Fibroblast of lung (primary cell): ENCODE measurements around the gene ANO7. TPM values are rescaled to one million over a fixed set of nuclear protein-coding genes. Genes with fewer than 3 reads are reported as not detected.

Source experiments
- DNase-seq, 2 donors: peaks; one replicate each; pipeline versions ENCODE4 v3.0.0 to v3.0.0-alpha.2; 2010; ENCODE audit warnings: low read depth in 2 of 2
- H2AFZ ChIP-seq: 2 replicates; pipeline ENCODE4 v1.5.1; 2012; ENCODE audit warnings: low read length, control low read depth, inconsistent platforms
- H3K27ac ChIP-seq: 2 replicates; pipeline ENCODE4 v1.5.1; 2011; ENCODE audit warnings: low read length, control low read depth; ENCODE audit not compliant: insufficient read depth
- H3K27me3 ChIP-seq: 2 replicates; pipeline ENCODE4 v1.5.1; 2011; ENCODE audit warnings: mild to moderate bottlenecking, low read length; ENCODE audit not compliant: control insufficient read depth, insufficient read depth
- H3K36me3 ChIP-seq: 2 replicates; pipeline ENCODE4 v1.5.1; 2011; ENCODE audit warnings: low read length; ENCODE audit not compliant: control insufficient read depth, insufficient read depth
- H3K4me1 ChIP-seq: 2 replicates; pipeline ENCODE4 v1.5.1; 2011; ENCODE audit warnings: low read length; ENCODE audit not compliant: control insufficient read depth, insufficient read depth; ENCODE audit errors: extremely low read depth
- H3K4me2 ChIP-seq: 2 replicates; pipeline ENCODE4 v1.5.1; 2011; ENCODE audit warnings: low read length, control low read depth; ENCODE audit not compliant: insufficient read depth; ENCODE audit errors: extremely low read depth
- H3K4me3 ChIP-seq, 4 experiments: fragments of 200-600 bp in 1 of 4; sonication (generic) in 1 of 4; replicated peaks in 1 of 4; 2 replicates each; pipeline ENCODE4 v1.5.1; 2011 to 2016; ENCODE audit warnings: low read length in 4 of 4, low read depth in 3 of 4, mild to moderate bottlenecking in 3 of 4, control low read depth in 2 of 4, inconsistent platforms in 1 of 4, mixed read lengths in 1 of 4; ENCODE audit not compliant: insufficient read depth in 1 of 4; ENCODE audit errors: control extremely low read depth in 1 of 4
- H3K79me2 ChIP-seq: 2 replicates; pipeline ENCODE4 v1.5.1; 2012; ENCODE audit warnings: mild to moderate bottlenecking, low read length, inconsistent platforms; ENCODE audit not compliant: control insufficient read depth, insufficient read depth
- H3K9ac ChIP-seq: 2 replicates; pipeline ENCODE4 v1.5.1; 2011; ENCODE audit warnings: mild to moderate bottlenecking, low read length, control low read depth; ENCODE audit not compliant: insufficient read depth
- H3K9me3 ChIP-seq: 2 replicates; pipeline ENCODE4 v1.5.1; 2012; ENCODE audit warnings: low read depth, low read length; ENCODE audit not compliant: control insufficient read depth, insufficient read depth
- H4K20me1 ChIP-seq: 2 replicates; pipeline ENCODE4 v1.5.1; 2011; ENCODE audit warnings: low read length; ENCODE audit not compliant: control insufficient read depth, insufficient read depth; ENCODE audit errors: extremely low read depth
- EZH2 ChIP-seq: IDR thresholded peaks from 2 replicates; pipeline ENCODE4 v1.5.1; 2012; ENCODE audit warnings: low read length, control low read depth, mild to moderate bottlenecking; ENCODE audit errors: missing control alignments
- polyA plus RNA-seq, 2 donors: library from polyadenylated mRNA; depleted of rRNA in 1 of 2; stranded (reverse) in 1 of 2; unstranded in 1 of 2; fragments of >200 nt; gene quantifications; 2 replicates each; pipeline ENCODE4 v1.2.1, GENCODE V29; 2011 to 2012; ENCODE audit warnings: missing spikeins in 1 of 2
- total RNA-seq: library from RNA; depleted of rRNA; stranded (reverse); fragments of >200 nt; gene quantifications from 2 replicates; pipeline ENCODE4 v1.2.1, GENCODE V29; 2014
- TF ChIP-seq, protein P1 (sequence below), 2 donors: IDR thresholded peaks in 1 of 2; conservative IDR thresholded peaks in 1 of 2; 1 replicate in 1 of 2; 2 replicates in 1 of 2; pipeline ENCODE4 v1.5.1; 2011 to 2012; ENCODE audit warnings: low read length in 2 of 2, control low read depth in 1 of 2, inconsistent platforms in 1 of 2, low read depth in 1 of 2, mild to moderate bottlenecking in 1 of 2

Gene ANO7
- total and polyA plus RNA-seq, 2 donors (not counting 1 experiment from before 2014, with no cell fraction given): 0.50 TPM

DNA sequence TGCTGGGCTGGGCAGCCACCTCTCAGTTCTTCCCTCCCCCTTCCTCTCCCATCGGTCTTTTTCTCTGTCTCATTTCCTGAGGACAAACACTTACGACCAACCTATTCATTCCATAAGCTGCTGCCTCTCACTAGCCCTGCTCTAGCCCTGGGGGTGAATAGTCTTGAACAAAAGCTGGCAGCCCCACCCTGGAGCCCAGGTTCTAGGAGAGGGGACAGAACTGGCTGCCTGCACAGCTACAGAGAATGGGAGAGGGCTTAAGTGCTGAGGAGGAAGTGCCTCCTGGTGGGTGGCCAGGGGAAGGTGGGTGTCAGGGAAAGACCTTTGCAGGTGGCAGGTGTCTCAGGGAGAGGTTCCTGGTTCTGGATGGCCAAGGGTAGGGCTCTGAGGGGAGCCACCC lies 22.8 kb downstream of the ANO7 start:
- no peak overlapping the region for H3K9ac ChIP-seq
- H2AFZ ChIP-seq: no peak overlapping the region
- H3K4me3 ChIP-seq: no peak overlapping the region
- no peak overlapping the region for H3K27ac ChIP-seq
- no peak overlapping the region for H3K4me2 ChIP-seq
- H3K79me2 ChIP-seq: no peaks in the 10 kb centered on the region
- H3K36me3 ChIP-seq: no peaks in the 10 kb centered on the region
- TF ChIP-seq, protein P1, sequence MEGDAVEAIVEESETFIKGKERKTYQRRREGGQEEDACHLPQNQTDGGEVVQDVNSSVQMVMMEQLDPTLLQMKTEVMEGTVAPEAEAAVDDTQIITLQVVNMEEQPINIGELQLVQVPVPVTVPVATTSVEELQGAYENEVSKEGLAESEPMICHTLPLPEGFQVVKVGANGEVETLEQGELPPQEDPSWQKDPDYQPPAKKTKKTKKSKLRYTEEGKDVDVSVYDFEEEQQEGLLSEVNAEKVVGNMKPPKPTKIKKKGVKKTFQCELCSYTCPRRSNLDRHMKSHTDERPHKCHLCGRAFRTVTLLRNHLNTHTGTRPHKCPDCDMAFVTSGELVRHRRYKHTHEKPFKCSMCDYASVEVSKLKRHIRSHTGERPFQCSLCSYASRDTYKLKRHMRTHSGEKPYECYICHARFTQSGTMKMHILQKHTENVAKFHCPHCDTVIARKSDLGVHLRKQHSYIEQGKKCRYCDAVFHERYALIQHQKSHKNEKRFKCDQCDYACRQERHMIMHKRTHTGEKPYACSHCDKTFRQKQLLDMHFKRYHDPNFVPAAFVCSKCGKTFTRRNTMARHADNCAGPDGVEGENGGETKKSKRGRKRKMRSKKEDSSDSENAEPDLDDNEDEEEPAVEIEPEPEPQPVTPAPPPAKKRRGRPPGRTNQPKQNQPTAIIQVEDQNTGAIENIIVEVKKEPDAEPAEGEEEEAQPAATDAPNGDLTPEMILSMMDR (conservative IDR thresholded peaks at IDR 0.05 in 1 of 2, IDR thresholded peaks at IDR 0.05 in 1 of 2; ENCODE audit: low read depth in 1 of 2, low read length in 2 of 2): no peak
- TF ChIP-seq EZH2: no peak
- H3K9me3 ChIP-seq: no peaks in the 10 kb centered on the region
- peaks cover 13% of the 10 kb centered on the region for H3K27me3 ChIP-seq
- no peaks in the 10 kb centered on the region for H4K20me1 ChIP-seq
- no peak for DNase-seq
- no peaks in the 10 kb centered on the region for H3K4me1 ChIP-seq

DNA sequence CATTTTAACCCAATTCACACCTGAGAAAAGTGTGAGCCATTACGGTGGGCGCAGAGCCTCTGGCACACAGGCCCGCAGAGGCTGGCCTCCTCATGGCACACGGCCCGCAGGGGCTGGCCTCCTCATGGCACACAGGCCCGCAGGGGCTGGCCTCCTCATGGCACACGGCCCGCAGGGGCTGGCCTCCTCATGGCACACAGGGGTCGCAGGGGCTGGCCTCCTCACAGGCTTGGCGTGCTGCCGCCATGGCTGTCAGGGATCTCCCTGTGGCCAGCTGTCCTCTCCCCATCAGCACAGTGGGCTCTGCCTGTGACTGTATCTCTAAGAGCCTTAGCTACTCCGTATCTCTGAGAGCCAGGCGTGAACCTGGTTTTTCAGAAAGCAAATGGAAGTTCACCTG lies 24.6 kb downstream of the ANO7 start:
- H3K9ac ChIP-seq: no peak overlapping the region
- no peaks in the 10 kb centered on the region for H3K79me2 ChIP-seq
- no peak overlapping the region for H3K4me2 ChIP-seq
- no peak for DNase-seq
- H3K27me3 ChIP-seq: peaks cover 13% of the 10 kb centered on the region
- H4K20me1 ChIP-seq: no peaks in the 10 kb centered on the region
- H3K36me3 ChIP-seq: no peaks in the 10 kb centered on the region
- no peaks in the 10 kb centered on the region for H3K4me1 ChIP-seq
- H3K4me3 ChIP-seq: no peak overlapping the region
- TF ChIP-seq EZH2: no peak
- TF ChIP-seq, protein P1 (conservative IDR thresholded peaks at IDR 0.05 in 1 of 2, IDR thresholded peaks at IDR 0.05 in 1 of 2; ENCODE audit: low read depth in 1 of 2, low read length in 2 of 2): no peak
- no peak overlapping the region for H2AFZ ChIP-seq
- no peak overlapping the region for H3K27ac ChIP-seq
- H3K9me3 ChIP-seq: no peaks in the 10 kb centered on the region

DNA sequence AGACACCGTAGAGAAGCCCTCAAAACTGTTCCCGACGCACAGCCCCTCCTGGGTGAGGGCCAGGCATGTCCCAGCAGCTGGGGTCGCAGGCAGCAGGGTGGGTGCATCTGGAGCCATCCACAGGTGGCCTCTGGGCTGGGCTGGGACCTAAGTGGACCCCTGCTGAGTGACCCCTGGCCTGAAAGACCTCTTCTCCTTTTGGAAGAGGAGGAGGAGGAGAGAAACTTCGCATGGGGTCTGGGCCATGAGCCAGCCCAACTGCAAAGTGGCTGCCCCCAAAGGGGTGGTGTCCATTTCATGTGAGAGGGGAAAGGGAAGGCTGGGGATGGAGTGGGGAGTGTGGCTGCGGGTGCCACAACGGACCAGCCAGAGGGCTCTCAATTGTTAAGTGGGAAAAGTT lies 25.1 kb downstream of the ANO7 start:
- no peaks in the 10 kb centered on the region for H4K20me1 ChIP-seq
- no peak overlapping the region for H3K27ac ChIP-seq
- no peak overlapping the region for H3K4me3 ChIP-seq
- DNase-seq: no peak
- no peak overlapping the region for H2AFZ ChIP-seq
- H3K9ac ChIP-seq: no peak overlapping the region
- no peaks in the 10 kb centered on the region for H3K36me3 ChIP-seq
- no peaks in the 10 kb centered on the region for H3K79me2 ChIP-seq
- H3K4me2 ChIP-seq: no peak overlapping the region
- H3K9me3 ChIP-seq: no peaks in the 10 kb centered on the region
- peaks cover 13% of the 10 kb centered on the region for H3K27me3 ChIP-seq
- H3K4me1 ChIP-seq: no peaks in the 10 kb centered on the region
- TF ChIP-seq EZH2: no peak
- TF ChIP-seq, protein P1 (conservative IDR thresholded peaks at IDR 0.05 in 1 of 2, IDR thresholded peaks at IDR 0.05 in 1 of 2; ENCODE audit: low read depth in 1 of 2, low read length in 2 of 2): no peak
